ENCODE measurements around the gene TCIRG1. TPM values are rescaled to one million over a fixed set of nuclear protein-coding genes. Genes with fewer than 3 reads are reported as not detected.

Gene TCIRG1
- total RNA-seq, 1 donor from 2014 or later: 121 TPM

GRCh38 chr11:68015467-68015866, 23.4 kb upstream of the TCIRG1 start:
- H3K27me3 ChIP-seq: no peaks in the 10 kb centered on the region
- H3K36me3 ChIP-seq: no peaks in the 10 kb centered on the region
- no peak overlapping the region for H3K27ac ChIP-seq
- H3K4me3 ChIP-seq: no peak overlapping the region
- DNase-seq (ENCODE audit: extremely low spot score in 2 of 2): no peak
- H3K9me3 ChIP-seq: no peaks in the 10 kb centered on the region
- no peak for TF ChIP-seq CTCF (IDR thresholded peaks at IDR 0.05)
- no peak for TF ChIP-seq POLR2AphosphoS5 (IDR thresholded peaks at IDR 0.05; ENCODE audit: insufficient read depth in 1 of 2, low read depth in 1 of 2)
- no peak for TF ChIP-seq POLR2A (IDR thresholded peaks at IDR 0.05)
- peaks cover 61% of the 10 kb centered on the region for H3K4me1 ChIP-seq
- intact Hi-C loops (cut with DNase I): no loop called here

- H3K27me3 ChIP-seq: no peaks in the 10 kb centered on the region
- H3K4me3 ChIP-seq: no peak overlapping the region
- H3K4me1 ChIP-seq: peaks cover 52% of the 10 kb centered on the region
- DNase-seq (ENCODE audit: extremely low spot score in 2 of 2): no peak
- TF ChIP-seq POLR2AphosphoS5 (IDR thresholded peaks at IDR 0.05; ENCODE audit: insufficient read depth in 1 of 2, low read depth in 1 of 2) (no peak), POLR2A (IDR thresholded peaks at IDR 0.05) (no peak)
- H3K36me3 ChIP-seq: no peaks in the 10 kb centered on the region
- no peak overlapping the region for H3K27ac ChIP-seq
- intact Hi-C loops (cut with DNase I): no loop called here
- H3K9me3 ChIP-seq: no peaks in the 10 kb centered on the region
Observed at GRCh38 chr11:68016161-68016903, 22.5 kb upstream of the TCIRG1 start.

- Histone ChIP-seq H3K4me3 (no peak overlapping the region), H3K4me1 (peaks cover 44% of the 10 kb centered on the region), H3K36me3 (no peaks in the 10 kb centered on the region), H3K27me3 (no peaks in the 10 kb centered on the region), H3K27ac (no peak overlapping the region), H3K9me3 (no peaks in the 10 kb centered on the region)
- intact Hi-C loops (cut with DNase I): no loop called here
- TF ChIP-seq POLR2A (IDR thresholded peaks at IDR 0.05) (no peak), CTCF (IDR thresholded peaks at IDR 0.05) (no peak), POLR2AphosphoS5 (IDR thresholded peaks at IDR 0.05; ENCODE audit: insufficient read depth in 1 of 2, low read depth in 1 of 2) (no peak)
- DNase-seq (ENCODE audit: extremely low spot score in 2 of 2): no peak
Observed at GRCh38 chr11:68016904-68017817, 21.7 kb upstream of the TCIRG1 start.

GRCh38 chr11:68017980-68018729, 20.7 kb upstream of the TCIRG1 start:
- no peak overlapping the region for H3K27ac ChIP-seq
- no peak for TF ChIP-seq POLR2A (IDR thresholded peaks at IDR 0.05)
- TF ChIP-seq POLR2AphosphoS5 (IDR thresholded peaks at IDR 0.05; ENCODE audit: insufficient read depth in 1 of 2, low read depth in 1 of 2): no peak
- TF ChIP-seq CTCF (IDR thresholded peaks at IDR 0.05): no peak
- no peaks in the 10 kb centered on the region for H3K36me3 ChIP-seq
- H3K27me3 ChIP-seq: no peaks in the 10 kb centered on the region
- no peaks in the 10 kb centered on the region for H3K9me3 ChIP-seq
- no peak for DNase-seq (ENCODE audit: extremely low spot score in 2 of 2)
- H3K4me1 ChIP-seq: peaks cover 34% of the 10 kb centered on the region
- intact Hi-C loops (cut with DNase I): no loop called here
- H3K4me3 ChIP-seq: no peak overlapping the region

GRCh38 chr11:68018730-68019190, 20.1 kb upstream of the TCIRG1 start:
- no peak overlapping the region for H3K27ac ChIP-seq
- TF ChIP-seq POLR2AphosphoS5 (IDR thresholded peaks at IDR 0.05; ENCODE audit: insufficient read depth in 1 of 2, low read depth in 1 of 2) (no peak), CTCF (IDR thresholded peaks at IDR 0.05) (no peak), POLR2A (IDR thresholded peaks at IDR 0.05) (no peak)
- intact Hi-C loops (cut with DNase I): no loop called here
- H3K4me1 ChIP-seq: peaks cover 28% of the 10 kb centered on the region
- H3K36me3 ChIP-seq: peaks cover 0 to 2% of the 10 kb centered on the region in 2 donors
- no peak overlapping the region for H3K4me3 ChIP-seq
- DNase-seq (ENCODE audit: extremely low spot score in 2 of 2): no peak
- no peaks in the 10 kb centered on the region for H3K27me3 ChIP-seq
- H3K9me3 ChIP-seq: no peaks in the 10 kb centered on the region
